ENCODE results near the gene SLC8A3. TPM values are rescaled to one million over a fixed set of nuclear protein-coding genes. Genes with fewer than 3 reads are reported as not detected.

SLC8A3 gene
- total and polyA plus RNA-seq, 9 of the 15 experiments (the other 6 are each of a cell fraction or from before 2014, with no cell fraction given): not detected

DNA sequence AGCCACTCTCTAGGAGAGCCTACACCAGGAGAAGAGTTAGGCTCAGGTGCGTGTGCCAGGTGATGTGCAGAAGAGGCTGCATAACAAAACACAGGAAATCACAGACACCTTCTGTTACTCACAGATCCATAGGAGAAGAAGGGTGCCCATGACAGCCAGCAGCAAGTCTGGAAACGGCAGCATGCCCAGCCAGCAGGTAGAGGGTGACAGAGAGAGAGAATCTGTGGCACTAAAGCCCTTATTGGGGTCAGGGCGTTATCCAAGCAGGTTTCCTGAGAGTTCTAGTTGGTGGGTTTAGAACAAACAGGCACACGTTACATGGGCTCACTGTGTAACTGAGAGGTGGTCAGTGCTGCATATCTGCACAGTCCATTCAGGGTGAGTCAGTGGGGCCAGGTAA, 14.9 kb upstream of the SLC8A3 start:
- no peaks in the 10 kb centered on the region for H3K9me3 ChIP-seq (replicated peaks; ENCODE audit: control insufficient read depth, insufficient read depth, low read depth, low read length)
- H3K4me1 ChIP-seq (replicated peaks in 1 of 2; ENCODE audit: control insufficient read depth in 2 of 2, insufficient read depth in 2 of 2, low read length in 2 of 2): no peaks in the 10 kb centered on the region
- no peaks in the 10 kb centered on the region for H3K27me3 ChIP-seq (ENCODE audit: control insufficient read depth in 2 of 2, insufficient read depth in 2 of 2, low read length in 2 of 2)
- in situ Hi-C loops (cut with MboI) (no loop called here), intact Hi-C loops (cut with micrococcal nuclease) (no loop called here)
- no peaks in the 10 kb centered on the region for H3K9me1 ChIP-seq (ENCODE audit: control insufficient read depth, insufficient read depth, low read length)
- H3K9ac ChIP-seq (ENCODE audit: insufficient read depth in 1 of 2, low read depth in 2 of 2, low read length in 2 of 2): no peak overlapping the region
- H3K27ac ChIP-seq (ENCODE audit: extremely low read depth, low read depth, low read length): no peak overlapping the region
- DNase-seq (ENCODE audit: extremely low read depth in 1 of 4, low spot score in 3 of 4) (no peak), ATAC-seq (no peak), FAIRE-seq (no peak)
- ChIA-PET POLR2A (interaction anchor here (0.8 kb wide), 1 partner anchor 10 kb away, joined by 3 read pairs; no protein-coding TSS in a partner anchor), CTCF (ENCODE audit: low intra/inter-chr PET ratio) (no interaction called here)
- H3K4me3 ChIP-seq: no peak overlapping the region
- 0% methylated on average over 3 of the region's 4 CpGs for WGBS (ENCODE audit: insufficient coverage, low coverage, missing lambda C conversion rate)
- no peak overlapping the region for H2AFZ ChIP-seq (ENCODE audit: low read depth, low read length)
- no peak overlapping the region for H3K4me2 ChIP-seq (ENCODE audit: insufficient read depth, low read length)
- H3K79me2 ChIP-seq (ENCODE audit: control insufficient read depth, insufficient read depth, low read length): no peaks in the 10 kb centered on the region
- no peaks in the 10 kb centered on the region for H3K36me3 ChIP-seq (ENCODE audit: control insufficient read depth, insufficient read depth, low read length)
- BruUV-seq (replicated peaks): no TSS peak
- TF ChIP-seq POLR2G (IDR thresholded peaks at IDR 0.05; ENCODE audit: low read depth, low read length) (no peak), ZNF699 (CRISPR knock-in tag; IDR thresholded peaks at IDR 0.05; ENCODE audit: insufficient replicate concordance) (no peak), RBM15 (IDR thresholded peaks at IDR 0.05; ENCODE audit: insufficient read depth, low read length) (no peak)
- TF ChIP-seq, protein P1, sequence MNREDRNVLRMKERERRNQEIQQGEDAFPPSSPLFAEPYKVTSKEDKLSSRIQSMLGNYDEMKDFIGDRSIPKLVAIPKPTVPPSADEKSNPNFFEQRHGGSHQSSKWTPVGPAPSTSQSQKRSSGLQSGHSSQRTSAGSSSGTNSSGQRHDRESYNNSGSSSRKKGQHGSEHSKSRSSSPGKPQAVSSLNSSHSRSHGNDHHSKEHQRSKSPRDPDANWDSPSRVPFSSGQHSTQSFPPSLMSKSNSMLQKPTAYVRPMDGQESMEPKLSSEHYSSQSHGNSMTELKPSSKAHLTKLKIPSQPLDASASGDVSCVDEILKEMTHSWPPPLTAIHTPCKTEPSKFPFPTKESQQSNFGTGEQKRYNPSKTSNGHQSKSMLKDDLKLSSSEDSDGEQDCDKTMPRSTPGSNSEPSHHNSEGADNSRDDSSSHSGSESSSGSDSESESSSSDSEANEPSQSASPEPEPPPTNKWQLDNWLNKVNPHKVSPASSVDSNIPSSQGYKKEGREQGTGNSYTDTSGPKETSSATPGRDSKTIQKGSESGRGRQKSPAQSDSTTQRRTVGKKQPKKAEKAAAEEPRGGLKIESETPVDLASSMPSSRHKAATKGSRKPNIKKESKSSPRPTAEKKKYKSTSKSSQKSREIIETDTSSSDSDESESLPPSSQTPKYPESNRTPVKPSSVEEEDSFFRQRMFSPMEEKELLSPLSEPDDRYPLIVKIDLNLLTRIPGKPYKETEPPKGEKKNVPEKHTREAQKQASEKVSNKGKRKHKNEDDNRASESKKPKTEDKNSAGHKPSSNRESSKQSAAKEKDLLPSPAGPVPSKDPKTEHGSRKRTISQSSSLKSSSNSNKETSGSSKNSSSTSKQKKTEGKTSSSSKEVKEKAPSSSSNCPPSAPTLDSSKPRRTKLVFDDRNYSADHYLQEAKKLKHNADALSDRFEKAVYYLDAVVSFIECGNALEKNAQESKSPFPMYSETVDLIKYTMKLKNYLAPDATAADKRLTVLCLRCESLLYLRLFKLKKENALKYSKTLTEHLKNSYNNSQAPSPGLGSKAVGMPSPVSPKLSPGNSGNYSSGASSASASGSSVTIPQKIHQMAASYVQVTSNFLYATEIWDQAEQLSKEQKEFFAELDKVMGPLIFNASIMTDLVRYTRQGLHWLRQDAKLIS (CRISPR knock-in tag; IDR thresholded peaks at IDR 0.05): no peak
- no peaks in the 10 kb centered on the region for H4K20me1 ChIP-seq (replicated peaks; ENCODE audit: control insufficient read depth, insufficient read depth, low read length)
